Neuronal stem cell (in vitro differentiated cells): ENCODE measurements around the gene SCAP. TPM values are rescaled to one million over a fixed set of nuclear protein-coding genes. Genes with fewer than 3 reads are reported as not detected.

ENCODE experiments used
- small RNA-seq: library from polyadenylated mRNA; stranded (forward); fragments of <200 nt; extraction: miRNeasy Mini kit (QIAGEN cat#:217004); gene quantifications from one replicate; pipeline ENCODE3, GENCODE V24; 2013; ENCODE audit not compliant: insufficient read depth

SCAP gene

Small RNA genes within 50 kb of the gene (small RNA-seq; reads per million reads assigned to genes)
- gene AC099778.2, result not detected
